HCT116 (cell line): ENCODE results near the gene ENPP6. TPM values are rescaled to one million over a fixed set of nuclear protein-coding genes. Genes with fewer than 3 reads are reported as not detected.

Experiments used
- ATAC-seq: fragments of 200-7000 bp; cut with Tn5 transposase; 2 replicates; pipeline ENCODE4 v1.9.1; 2020; ENCODE audit warnings: mild to moderate bottlenecking, moderate library complexity
- BruUV-seq: library from RNA; stranded (reverse); fragments of 400-500 nt; replicated peaks from 2 replicates; lab custom pipeline; 2021; lab: Mats Ljungman, UMichigan
- CTCF ChIA-PET: fragments of 300-600 bp; sonication (Branson Sonifier 250); formaldehyde crosslinking; loops from one replicate; lab custom pipeline; 2021; ENCODE audit warnings: antibody characterized with exemption; lab: Charles Lee
- POLR2A ChIA-PET: fragments of 300-600, 350-600 bp; sonication (Branson Sonifier 250); formaldehyde crosslinking; loops from one replicate; lab custom pipeline; 2021; ENCODE audit warnings: antibody characterized with exemption; lab: Charles Lee
- RAD21 ChIA-PET, 2 experiments: fragments of 300-600 bp; sonication (Branson Sonifier 250); formaldehyde crosslinking; loops; one replicate each; lab custom pipeline; 2023; ENCODE audit warnings: low total read pairs in 2 of 2; ENCODE audit not compliant: uncharacterized antibody in 2 of 2, unreplicated experiment in 2 of 2, low non-redundant PET in 1 of 2; lab: Charles Lee
- DNase-seq: peaks from one replicate; pipeline ENCODE4 v3.0.0-alpha.2; 2010; ENCODE audit warnings: low read depth, low spot score
- H2AFZ ChIP-seq: fragments of 200-600 bp; shearing (Covaris generic), sonication (generic); 2 replicates; pipeline ENCODE4 v1.6.1; 2017; ENCODE audit warnings: low read depth, mixed run types, mixed read lengths, antibody characterized with exemption, low read length; ENCODE audit not compliant: poor library complexity, severe bottlenecking
- H3K27ac ChIP-seq: 2 replicates; pipeline ENCODE4 v1.5.1; 2012; ENCODE audit warnings: low read depth, low read length
- H3K27me3 ChIP-seq: fragments of 200-600 bp; sonication (generic); 2 replicates; pipeline ENCODE4 v1.6.1; 2016; ENCODE audit warnings: mixed run types, low read length, mixed read lengths; ENCODE audit not compliant: insufficient read depth
- H3K36me3 ChIP-seq, 2 experiments: fragments of 200-500 bp in 1 of 2; fragments of 200-600 bp in 1 of 2; sonication (Bioruptor generic) in 1 of 2; sonication (generic) in 1 of 2; 2 replicates each; pipeline versions ENCODE4 v1.5.1 to v1.6.1; 2014 to 2016; ENCODE audit warnings: low read length in 2 of 2, inconsistent platforms in 1 of 2, mixed read lengths in 1 of 2, mixed run types in 1 of 2; ENCODE audit not compliant: insufficient read depth in 2 of 2, control insufficient read depth in 1 of 2
- H3K4me1 ChIP-seq, 2 experiments: fragments of 200-600 bp in 1 of 2; sonication (generic) in 1 of 2; 2 replicates each; pipeline versions ENCODE4 v1.5.1 to v1.6.1; 2012 to 2017; ENCODE audit warnings: low read length in 2 of 2, inconsistent platforms in 1 of 2, mild to moderate bottlenecking in 1 of 2, mixed read lengths in 1 of 2, mixed run types in 1 of 2, moderate library complexity in 1 of 2; ENCODE audit not compliant: insufficient read depth in 2 of 2, control insufficient read depth in 1 of 2
- H3K4me2 ChIP-seq: fragments of 200-600 bp; sonication (generic); 2 replicates; pipeline ENCODE4 v1.6.1; 2017; ENCODE audit warnings: mixed run types, low read length, mixed read lengths
- H3K4me3 ChIP-seq, 2 experiments: fragments of 200-600 bp in 1 of 2; sonication (generic) in 1 of 2; replicated peaks in 1 of 2; 2 replicates each; pipeline ENCODE4 v1.5.1; 2011 to 2016; ENCODE audit warnings: low read length in 2 of 2, control low read depth in 1 of 2, low read depth in 1 of 2, mild to moderate bottlenecking in 1 of 2, mixed read lengths in 1 of 2, mixed run types in 1 of 2
- H3K79me2 ChIP-seq: fragments of 200-600 bp; sonication (generic); 2 replicates; pipeline ENCODE4 v1.6.1; 2017; ENCODE audit warnings: mild to moderate bottlenecking, mixed run types, low read length, moderate library complexity, mixed read lengths; ENCODE audit not compliant: insufficient read depth
- H3K9ac ChIP-seq: fragments of 200-600 bp; sonication (generic); 2 replicates; pipeline ENCODE4 v1.6.1; 2016; ENCODE audit warnings: low read length, mixed read lengths
- H3K9me2 ChIP-seq: fragments of 200-600 bp; sonication (generic), shearing (Covaris generic); 2 replicates; pipeline ENCODE4 v1.6.1; 2017; ENCODE audit warnings: mixed run types, mild to moderate bottlenecking, moderate library complexity; ENCODE audit not compliant: insufficient read depth
- H3K9me3 ChIP-seq, 2 experiments: fragments of 200-500 bp in 1 of 2; fragments of 200-600 bp in 1 of 2; sonication (Bioruptor generic) in 1 of 2; sonication (generic) in 1 of 2; 2 replicates each; pipeline ENCODE4 v1.6.1; 2014 to 2017; ENCODE audit warnings: low read length in 2 of 2, mixed read lengths in 2 of 2, inconsistent platforms in 1 of 2, low read depth in 1 of 2, mild to moderate bottlenecking in 1 of 2, mixed run types in 1 of 2, moderate library complexity in 1 of 2; ENCODE audit not compliant: control insufficient read depth in 1 of 2, insufficient read depth in 1 of 2
- H4K20me1 ChIP-seq: fragments of 200-600 bp; sonication (generic), shearing (Covaris generic); 2 replicates; pipeline ENCODE4 v1.6.1; 2017; ENCODE audit warnings: mixed run types, mild to moderate bottlenecking, moderate library complexity; ENCODE audit not compliant: insufficient read depth
- CBX3 ChIP-seq: IDR thresholded peaks from 2 replicates; pipeline ENCODE4 v1.6.1; 2012; ENCODE audit warnings: low read depth
- CEBPB ChIP-seq: IDR thresholded peaks from 2 replicates; pipeline ENCODE4 v1.6.1; 2012; ENCODE audit warnings: low read depth
- EGR1 ChIP-seq: IDR thresholded peaks from 2 replicates; pipeline ENCODE4 v1.6.1; 2012; ENCODE audit warnings: low read depth
- EZH2 ChIP-seq: fragments of 200-600 bp; sonication (generic); IDR thresholded peaks from 2 replicates; pipeline ENCODE4 v1.6.1; 2017; ENCODE audit warnings: antibody characterized with exemption, mixed run types
- EZH2phosphoT487 ChIP-seq: fragments of 200-600 bp; IDR thresholded peaks from 2 replicates; pipeline ENCODE4 v1.6.1; 2018; ENCODE audit warnings: antibody characterized with exemption, borderline replicate concordance
- FOSL1 ChIP-seq: IDR thresholded peaks from 2 replicates; pipeline ENCODE4 v1.6.1; 2012; ENCODE audit warnings: low read depth
- JUND ChIP-seq: IDR thresholded peaks from 2 replicates; pipeline ENCODE4 v1.6.1; 2012
- POLR2A ChIP-seq: IDR thresholded peaks from 2 replicates; pipeline ENCODE4 v1.7.0; 2011; ENCODE audit warnings: borderline replicate concordance; ENCODE audit not compliant: insufficient read depth, insufficient read length; ENCODE audit errors: extremely low read depth
- POLR2AphosphoS5 ChIP-seq: IDR thresholded peaks from 2 replicates; pipeline ENCODE4 v1.6.1; 2011; ENCODE audit warnings: mild to moderate bottlenecking, low read depth, low read length, moderate library complexity
- RAD21 ChIP-seq: IDR thresholded peaks from 2 replicates; pipeline ENCODE4 v1.6.1; 2012; ENCODE audit warnings: low read depth, mild to moderate bottlenecking
- SIN3A ChIP-seq: IDR thresholded peaks from 2 replicates; pipeline ENCODE4 v1.6.1; 2012; ENCODE audit warnings: low read depth
- SP1 ChIP-seq: IDR thresholded peaks from 2 replicates; pipeline ENCODE4 v1.6.1; 2012; ENCODE audit warnings: low read depth
- YY1 ChIP-seq: IDR thresholded peaks from 2 replicates; pipeline ENCODE4 v1.6.1; 2011; ENCODE audit warnings: low read length, low read depth, moderate library complexity, mild to moderate bottlenecking; ENCODE audit not compliant: insufficient replicate concordance; ENCODE audit errors: extremely low read depth
- ZFX ChIP-seq: fragments of 450-650 bp; IDR thresholded peaks from 2 replicates; pipeline ENCODE4 v1.6.1; 2017
- ZNF274 ChIP-seq: fragments of 200-500 bp; sonication (Bioruptor generic); IDR thresholded peaks from 2 replicates; pipeline ENCODE4 v1.6.1; 2014; ENCODE audit warnings: mild to moderate bottlenecking, low read depth, low read length, inconsistent platforms
- intact Hi-C: fragments of 100-400 bp; cut with micrococcal nuclease; formaldehyde crosslinking; loops from 2 replicates; pipeline ENCODE4 v1.10.0; 2022
- total RNA-seq: library from RNA; stranded (reverse); gene quantifications from one replicate; pipeline ENCODE4 v1.2.1, GENCODE V29; 2021; ENCODE audit not compliant: unreplicated experiment
- TF ChIP-seq, protein P1 (sequence below), 3 experiments: fragments of 200-600 bp in 1 of 3; sonication (generic) in 1 of 3; IDR thresholded peaks in 2 of 3; conservative IDR thresholded peaks in 1 of 3; 2 replicates each; pipeline ENCODE4 v1.5.1; 2012 to 2017; ENCODE audit warnings: low read depth in 2 of 3, low read length in 2 of 3, antibody characterized with exemption in 1 of 3, borderline replicate concordance in 1 of 3, control low read depth in 1 of 3, mild to moderate bottlenecking in 1 of 3, mixed read lengths in 1 of 3, mixed run types in 1 of 3, moderate library complexity in 1 of 3; ENCODE audit not compliant: insufficient read depth in 1 of 3
- TF ChIP-seq, protein P2 (sequence below): IDR thresholded peaks from 2 replicates; pipeline ENCODE4 v1.6.1; 2012
- TF ChIP-seq, protein P3 (sequence below): IDR thresholded peaks from 2 replicates; pipeline ENCODE4 v1.6.1; 2012; ENCODE audit warnings: low read depth
- TF ChIP-seq, protein P4 (sequence below): IDR thresholded peaks from 2 replicates; pipeline ENCODE4 v1.6.1; 2011; ENCODE audit warnings: mild to moderate bottlenecking, low read length, moderate library complexity; ENCODE audit not compliant: insufficient replicate concordance; ENCODE audit errors: extremely low read depth

ENPP6 gene
- total RNA-seq, 1 experiment from 2014 or later = not detected

DNA sequence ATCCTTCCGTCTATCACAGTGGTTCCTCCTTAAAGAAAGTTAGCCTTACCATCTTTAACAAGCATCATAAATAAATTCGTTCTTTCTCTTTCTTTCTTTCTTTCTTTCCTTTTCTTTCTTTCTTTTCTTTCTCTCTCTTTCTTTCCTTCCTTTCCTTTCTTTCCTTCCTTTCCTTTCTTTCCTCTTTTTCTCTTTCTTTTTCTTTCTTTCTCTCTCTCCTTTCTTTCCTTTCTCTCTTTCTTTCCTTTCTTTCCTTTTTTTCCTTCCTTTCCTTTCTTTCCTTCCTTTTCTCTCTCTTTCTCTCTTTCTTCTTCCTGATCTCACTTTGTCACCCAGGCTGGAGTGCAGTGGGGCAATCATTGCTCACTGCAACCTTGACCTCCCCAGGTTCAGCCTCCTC lies 60.4 kb downstream of the ENPP6 start:
- ChIA-PET CTCF (no interaction called here), POLR2A (no interaction called here), RAD21 (no interaction called here)
- Histone ChIP-seq H3K9ac (no peak overlapping the region), H3K36me3 (no peaks in the 10 kb centered on the region), H3K27ac (no peak overlapping the region), H2AFZ (no peak overlapping the region), H3K79me2 (no peaks in the 10 kb centered on the region), H3K27me3 (peaks cover 5% of the 10 kb centered on the region; the same call in 1 of the 2 replicates), H3K9me2 (no peaks in the 10 kb centered on the region), H3K4me2 (no peak overlapping the region), H4K20me1 (no peaks in the 10 kb centered on the region), H3K4me1 (no peaks in the 10 kb centered on the region), H3K4me3 (no peak overlapping the region), H3K9me3 (no peaks in the 10 kb centered on the region)
- TF ChIP-seq JUND (no peak), POLR2A (no peak), RAD21 (no peak), ZFX (no peak), EGR1 (no peak), SP1 (no peak), EZH2phosphoT487 (no peak), EZH2 (no peak), SIN3A (no peak), POLR2AphosphoS5 (no peak), CEBPB (no peak), FOSL1 (no peak), CBX3 (no peak), YY1 (no peak), ZNF274 (no peak)
- TF ChIP-seq, protein P1, sequence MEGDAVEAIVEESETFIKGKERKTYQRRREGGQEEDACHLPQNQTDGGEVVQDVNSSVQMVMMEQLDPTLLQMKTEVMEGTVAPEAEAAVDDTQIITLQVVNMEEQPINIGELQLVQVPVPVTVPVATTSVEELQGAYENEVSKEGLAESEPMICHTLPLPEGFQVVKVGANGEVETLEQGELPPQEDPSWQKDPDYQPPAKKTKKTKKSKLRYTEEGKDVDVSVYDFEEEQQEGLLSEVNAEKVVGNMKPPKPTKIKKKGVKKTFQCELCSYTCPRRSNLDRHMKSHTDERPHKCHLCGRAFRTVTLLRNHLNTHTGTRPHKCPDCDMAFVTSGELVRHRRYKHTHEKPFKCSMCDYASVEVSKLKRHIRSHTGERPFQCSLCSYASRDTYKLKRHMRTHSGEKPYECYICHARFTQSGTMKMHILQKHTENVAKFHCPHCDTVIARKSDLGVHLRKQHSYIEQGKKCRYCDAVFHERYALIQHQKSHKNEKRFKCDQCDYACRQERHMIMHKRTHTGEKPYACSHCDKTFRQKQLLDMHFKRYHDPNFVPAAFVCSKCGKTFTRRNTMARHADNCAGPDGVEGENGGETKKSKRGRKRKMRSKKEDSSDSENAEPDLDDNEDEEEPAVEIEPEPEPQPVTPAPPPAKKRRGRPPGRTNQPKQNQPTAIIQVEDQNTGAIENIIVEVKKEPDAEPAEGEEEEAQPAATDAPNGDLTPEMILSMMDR (IDR thresholded peaks at IDR 0.05 in 2 of 3, conservative IDR thresholded peaks at IDR 0.05 in 1 of 3; ENCODE audit: borderline replicate concordance in 1 of 3, insufficient read depth in 1 of 3, low read depth in 2 of 3, low read length in 2 of 3) = no peak
- TF ChIP-seq, protein P2, sequence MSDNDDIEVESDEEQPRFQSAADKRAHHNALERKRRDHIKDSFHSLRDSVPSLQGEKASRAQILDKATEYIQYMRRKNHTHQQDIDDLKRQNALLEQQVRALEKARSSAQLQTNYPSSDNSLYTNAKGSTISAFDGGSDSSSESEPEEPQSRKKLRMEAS = no peak
- TF ChIP-seq, protein P3, sequence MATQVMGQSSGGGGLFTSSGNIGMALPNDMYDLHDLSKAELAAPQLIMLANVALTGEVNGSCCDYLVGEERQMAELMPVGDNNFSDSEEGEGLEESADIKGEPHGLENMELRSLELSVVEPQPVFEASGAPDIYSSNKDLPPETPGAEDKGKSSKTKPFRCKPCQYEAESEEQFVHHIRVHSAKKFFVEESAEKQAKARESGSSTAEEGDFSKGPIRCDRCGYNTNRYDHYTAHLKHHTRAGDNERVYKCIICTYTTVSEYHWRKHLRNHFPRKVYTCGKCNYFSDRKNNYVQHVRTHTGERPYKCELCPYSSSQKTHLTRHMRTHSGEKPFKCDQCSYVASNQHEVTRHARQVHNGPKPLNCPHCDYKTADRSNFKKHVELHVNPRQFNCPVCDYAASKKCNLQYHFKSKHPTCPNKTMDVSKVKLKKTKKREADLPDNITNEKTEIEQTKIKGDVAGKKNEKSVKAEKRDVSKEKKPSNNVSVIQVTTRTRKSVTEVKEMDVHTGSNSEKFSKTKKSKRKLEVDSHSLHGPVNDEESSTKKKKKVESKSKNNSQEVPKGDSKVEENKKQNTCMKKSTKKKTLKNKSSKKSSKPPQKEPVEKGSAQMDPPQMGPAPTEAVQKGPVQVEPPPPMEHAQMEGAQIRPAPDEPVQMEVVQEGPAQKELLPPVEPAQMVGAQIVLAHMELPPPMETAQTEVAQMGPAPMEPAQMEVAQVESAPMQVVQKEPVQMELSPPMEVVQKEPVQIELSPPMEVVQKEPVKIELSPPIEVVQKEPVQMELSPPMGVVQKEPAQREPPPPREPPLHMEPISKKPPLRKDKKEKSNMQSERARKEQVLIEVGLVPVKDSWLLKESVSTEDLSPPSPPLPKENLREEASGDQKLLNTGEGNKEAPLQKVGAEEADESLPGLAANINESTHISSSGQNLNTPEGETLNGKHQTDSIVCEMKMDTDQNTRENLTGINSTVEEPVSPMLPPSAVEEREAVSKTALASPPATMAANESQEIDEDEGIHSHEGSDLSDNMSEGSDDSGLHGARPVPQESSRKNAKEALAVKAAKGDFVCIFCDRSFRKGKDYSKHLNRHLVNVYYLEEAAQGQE = no peak
- TF ChIP-seq, protein P4, sequence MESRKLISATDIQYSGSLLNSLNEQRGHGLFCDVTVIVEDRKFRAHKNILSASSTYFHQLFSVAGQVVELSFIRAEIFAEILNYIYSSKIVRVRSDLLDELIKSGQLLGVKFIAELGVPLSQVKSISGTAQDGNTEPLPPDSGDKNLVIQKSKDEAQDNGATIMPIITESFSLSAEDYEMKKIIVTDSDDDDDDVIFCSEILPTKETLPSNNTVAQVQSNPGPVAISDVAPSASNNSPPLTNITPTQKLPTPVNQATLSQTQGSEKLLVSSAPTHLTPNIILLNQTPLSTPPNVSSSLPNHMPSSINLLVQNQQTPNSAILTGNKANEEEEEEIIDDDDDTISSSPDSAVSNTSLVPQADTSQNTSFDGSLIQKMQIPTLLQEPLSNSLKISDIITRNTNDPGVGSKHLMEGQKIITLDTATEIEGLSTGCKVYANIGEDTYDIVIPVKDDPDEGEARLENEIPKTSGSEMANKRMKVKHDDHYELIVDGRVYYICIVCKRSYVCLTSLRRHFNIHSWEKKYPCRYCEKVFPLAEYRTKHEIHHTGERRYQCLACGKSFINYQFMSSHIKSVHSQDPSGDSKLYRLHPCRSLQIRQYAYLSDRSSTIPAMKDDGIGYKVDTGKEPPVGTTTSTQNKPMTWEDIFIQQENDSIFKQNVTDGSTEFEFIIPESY = no peak
- intact Hi-C loops = no loop called here
- DNase-seq (no peak), ATAC-seq (no peak)
- no TSS peak for BruUV-seq
